ENCODE measurements around the gene CCDC57.

Gene CCDC57

GRCh38 chr17:82053556-82054263 lies 158.9 kb downstream of the CCDC57 start:
- TF ChIP-seq EZH2phosphoT487 (conservative IDR thresholded peaks at IDR 0.05; ENCODE audit: low read length) (no peak), CTCF (IDR thresholded peaks at IDR 0.05; ENCODE audit: insufficient read depth, low read length, poor library complexity, severe bottlenecking) (no peak)

GRCh38 chr17:82053130-82053529 lies 159.5 kb downstream of the CCDC57 start:
- Histone ChIP-seq H3K9me2 (replicated peaks; ENCODE audit: insufficient read depth, low read length) (no peaks in the 10 kb centered on the region), H2AFZ (ENCODE audit: low read depth, low read length, severe bottlenecking) (no peak overlapping the region), H3K79me2 (ENCODE audit: insufficient read depth, low read length) (peaks cover 10% of the 10 kb centered on the region), H3F3A (ENCODE audit: insufficient read depth) (no peaks in the 10 kb centered on the region), H3K36me3 (ENCODE audit: low read length) (no peaks in the 10 kb centered on the region), H4K20me1 (ENCODE audit: low read depth, low read length) (no peaks in the 10 kb centered on the region), H3K9me3 (ENCODE audit: insufficient read depth, low read length) (no peaks in the 10 kb centered on the region), H3K4me2 (ENCODE audit: low read depth, low read length, poor library complexity, severe bottlenecking) (peak overlapping the region; percentile 67), H3K27me3 (ENCODE audit: low read length) (no peaks in the 10 kb centered on the region), H3K27ac (ENCODE audit: low read depth, low read length) (no peak overlapping the region), H3K9ac (ENCODE audit: low read length) (peak overlapping the region; percentile 71), H3K4me3 (ENCODE audit: insufficient read depth, low read length, poor library complexity, severe bottlenecking) (no peak overlapping the region)
- TF ChIP-seq EZH2phosphoT487 (conservative IDR thresholded peaks at IDR 0.05; ENCODE audit: low read length): no peak
- TF ChIP-seq CTCF (IDR thresholded peaks at IDR 0.05; ENCODE audit: insufficient read depth, low read length, poor library complexity, severe bottlenecking): no peak

More at GRCh38 chr17:82053556-82054263, 158.9 kb downstream of the CCDC57 start:
- H3K9me2 ChIP-seq (replicated peaks; ENCODE audit: insufficient read depth, low read length): no peaks in the 10 kb centered on the region
- no peaks in the 10 kb centered on the region for H3K9me3 ChIP-seq (ENCODE audit: insufficient read depth, low read length)
- no peaks in the 10 kb centered on the region for H4K20me1 ChIP-seq (ENCODE audit: low read depth, low read length)
- no peak overlapping the region for H3K4me3 ChIP-seq (ENCODE audit: insufficient read depth, low read length, poor library complexity, severe bottlenecking)
- peaks cover 10% of the 10 kb centered on the region for H3K79me2 ChIP-seq (ENCODE audit: insufficient read depth, low read length)
- H3K27me3 ChIP-seq (ENCODE audit: low read length): no peaks in the 10 kb centered on the region
- no peak overlapping the region for H3K4me2 ChIP-seq (ENCODE audit: low read depth, low read length, poor library complexity, severe bottlenecking)
- no peaks in the 10 kb centered on the region for H3F3A ChIP-seq (ENCODE audit: insufficient read depth)
- H3K27ac ChIP-seq (ENCODE audit: low read depth, low read length): no peak overlapping the region
- H3K9ac ChIP-seq (ENCODE audit: low read length): no peak overlapping the region
- H2AFZ ChIP-seq (ENCODE audit: low read depth, low read length, severe bottlenecking): no peak overlapping the region
- no peaks in the 10 kb centered on the region for H3K36me3 ChIP-seq (ENCODE audit: low read length)

GRCh38 chr17:82052638-82053059 lies 160.0 kb downstream of the CCDC57 start:
- H4K20me1 ChIP-seq (ENCODE audit: low read depth, low read length): no peaks in the 10 kb centered on the region
- peak overlapping the region; percentile 96 for H3K4me3 ChIP-seq (ENCODE audit: insufficient read depth, low read length, poor library complexity, severe bottlenecking)
- no peak overlapping the region for H3K27ac ChIP-seq (ENCODE audit: low read depth, low read length)
- no peaks in the 10 kb centered on the region for H3K9me2 ChIP-seq (replicated peaks; ENCODE audit: insufficient read depth, low read length)
- H3F3A ChIP-seq (ENCODE audit: insufficient read depth): no peaks in the 10 kb centered on the region
- H3K79me2 ChIP-seq (ENCODE audit: insufficient read depth, low read length): peaks cover 10% of the 10 kb centered on the region
- no peaks in the 10 kb centered on the region for H3K27me3 ChIP-seq (ENCODE audit: low read length)
- H3K9ac ChIP-seq (ENCODE audit: low read length): peak overlapping the region; percentile 71
- no peaks in the 10 kb centered on the region for H3K36me3 ChIP-seq (ENCODE audit: low read length)
- no peaks in the 10 kb centered on the region for H3K9me3 ChIP-seq (ENCODE audit: insufficient read depth, low read length)
- peak overlapping the region; percentile 67 for H3K4me2 ChIP-seq (ENCODE audit: low read depth, low read length, poor library complexity, severe bottlenecking)
- no peak overlapping the region for H2AFZ ChIP-seq (ENCODE audit: low read depth, low read length, severe bottlenecking)
- TF ChIP-seq EZH2phosphoT487 (conservative IDR thresholded peaks at IDR 0.05; ENCODE audit: low read length) (no peak), CTCF (IDR thresholded peaks at IDR 0.05; ENCODE audit: insufficient read depth, low read length, poor library complexity, severe bottlenecking) (no peak)

All from SU-DHL-6 (cell line).